HepG2 (cell line): ENCODE data around the gene COL9A1. TPM values are rescaled to one million over a fixed set of nuclear protein-coding genes. Genes with fewer than 3 reads are reported as not detected.
A peak's percentile ranks its signal among the peaks of the same experiment; 100 is the strongest.

Experiments used
- ATAC-seq: fragments of 200-7000 bp; cut with Tn5 transposase; 3 replicates; pipeline ENCODE4 v1.9.1; 2020; ENCODE audit warnings: mild to moderate bottlenecking, moderate library complexity
- BruUV-seq: library from RNA; stranded (reverse); fragments of 400-500 nt; replicated peaks from 2 replicates; lab custom pipeline; 2021; lab: Mats Ljungman, UMichigan
- CTCF ChIA-PET: fragments of 300-600 bp; formaldehyde crosslinking; extraction: SDS; loops from one replicate; lab custom pipeline; 2021; ENCODE audit warnings: low total read pairs, inconsistent platforms, low intra/inter-chr PET ratio; lab: Yijun Ruan, JAX
- POLR2A ChIA-PET: fragments of 350-600 bp; sonication (Branson Sonifier 250); formaldehyde crosslinking; loops from one replicate; lab custom pipeline; 2020; ENCODE audit warnings: antibody characterized with exemption, inconsistent platforms; lab: Yijun Ruan, JAX
- DNase-seq: peaks from one replicate; pipeline ENCODE4 v3.0.0-alpha.2; 2015; ENCODE audit warnings: low spot score
- FAIRE-seq: peaks from 3 replicates; lab custom pipeline; 2011; peaks lifted over from hg19 to GRCh38; lab: Jason Lieb, UNC
- H2AFZ ChIP-seq: one replicate; pipeline ENCODE4 v1.6.1; 2011; ENCODE audit warnings: low read length, inconsistent platforms
- H3K27ac ChIP-seq: fragments of 300-600 bp; 3 replicates; pipeline ENCODE4 v1.8.0; 2011; ENCODE audit warnings: mixed run types, mild to moderate bottlenecking, mixed read lengths, low read length, inconsistent platforms; ENCODE audit not compliant: insufficient read depth; ENCODE audit errors: extremely low read length
- H3K27me3 ChIP-seq, 2 experiments: fragments of 200-600 bp in 1 of 2; 2 replicates in 1 of 2; 3 replicates in 1 of 2; pipeline versions ENCODE4 v1.6.0 to v1.8.0; 2011; ENCODE audit warnings: low read length in 2 of 2, mild to moderate bottlenecking in 2 of 2, moderate library complexity in 2 of 2, inconsistent platforms in 1 of 2; ENCODE audit not compliant: insufficient read depth in 2 of 2, control insufficient read depth in 1 of 2
- H3K36me3 ChIP-seq, 2 experiments: fragments of 200-600 bp in 1 of 2; replicated peaks in 1 of 2; 2 replicates in 1 of 2; 3 replicates in 1 of 2; pipeline versions ENCODE4 v1.5.1 to v1.8.0; 2011; ENCODE audit warnings: low read length in 2 of 2, inconsistent platforms in 1 of 2; ENCODE audit not compliant: insufficient read depth in 2 of 2, control insufficient read depth in 1 of 2
- H3K4me1 ChIP-seq: 2 replicates; pipeline ENCODE4 v1.5.1; 2012; ENCODE audit warnings: low read length, inconsistent platforms; ENCODE audit not compliant: insufficient read depth
- H3K4me2 ChIP-seq: 2 replicates; pipeline ENCODE4 v1.6.0; 2011; ENCODE audit warnings: low read depth, low read length, inconsistent platforms
- H3K4me3 ChIP-seq, 3 experiments: fragments of 200-600 bp in 1 of 3; sonication (generic), shearing (Covaris generic) in 1 of 3; replicated peaks in 1 of 3; 2 replicates each; pipeline ENCODE4 v1.5.1; 2011 to 2016; ENCODE audit warnings: low read length in 3 of 3, inconsistent platforms in 2 of 3, low read depth in 2 of 3, mild to moderate bottlenecking in 2 of 3, control low read depth in 1 of 3, mixed read lengths in 1 of 3; ENCODE audit not compliant: insufficient read depth in 1 of 3
- H3K79me2 ChIP-seq: one replicate; pipeline ENCODE4 v1.6.1; 2011; ENCODE audit warnings: low read length, inconsistent platforms; ENCODE audit not compliant: insufficient read depth
- H3K9ac ChIP-seq: 2 replicates; pipeline ENCODE4 v1.6.0; 2011; ENCODE audit warnings: mild to moderate bottlenecking, low read depth, low read length, inconsistent platforms; ENCODE audit not compliant: insufficient read depth
- H3K9me3 ChIP-seq: 2 replicates; pipeline ENCODE4 v1.5.1; 2012; ENCODE audit warnings: mild to moderate bottlenecking, low read length
- H4K20me1 ChIP-seq: 2 replicates; pipeline ENCODE4 v1.6.0; 2011; ENCODE audit warnings: inconsistent platforms, mild to moderate bottlenecking, low read length, moderate library complexity; ENCODE audit not compliant: insufficient read depth
- CTCF ChIP-seq: sonication (generic); formaldehyde crosslinking; IDR thresholded peaks from 2 replicates; pipeline ENCODE4 v1.5.0; 2020; ENCODE audit warnings: mild to moderate bottlenecking, missing genetic modification reagents, moderate library complexity
- MAFK ChIP-seq, 2 experiments: IDR thresholded peaks in 1 of 2; conservative IDR thresholded peaks in 1 of 2; 2 replicates each; pipeline ENCODE4 v1.6.1; 2011; ENCODE audit warnings: improper control_type of control experiment in 2 of 2, low read length in 2 of 2
- PRMT3 ChIP-seq: sonication (generic); formaldehyde crosslinking; IDR thresholded peaks from 2 replicates; pipeline ENCODE4 v1.8.1; 2022; ENCODE audit warnings: low read depth, mild to moderate bottlenecking, moderate library complexity, missing genetic modification reagents, borderline replicate concordance
- WGBS: methylation state at CpG from one replicate; pipeline ENCODE4 v1.1.6; 2017; ENCODE audit warnings: low lambda C conversion rate; 5-methylcytosine and 5-hydroxymethylcytosine counted together
- in situ Hi-C: cut with HindIII; loops from 2 replicates; pipeline ENCODE4 v1.10.0; 2017; ENCODE audit warnings: low pct_unique_long_range_greater_than_20kb; ENCODE audit not compliant: extremely low pct_ligation_motif_present
- intact Hi-C: fragments of 100-400 bp; cut with micrococcal nuclease; formaldehyde crosslinking; loops from one replicate; pipeline ENCODE4 v1.10.0; 2022; ENCODE audit not compliant: unreplicated experiment
- polyA plus RNA-seq, 8 experiments: library from polyadenylated mRNA; depleted of rRNA in 3 of 8; stranded (reverse) in 7 of 8; unstranded in 1 of 8; fragments of >200 nt; fragmentation: Illumina TruSeq in 4 of 8; extraction: Trizol in 4 of 8; gene quantifications; 2 replicates each; pipeline versions ENCODE4 v1.2.1 to v1.2.3, GENCODE V29; 2011 to 2016; ENCODE audit warnings: low read depth in 4 of 8, missing spikeins in 1 of 8, mixed read lengths in 1 of 8; ENCODE audit not compliant: insufficient read depth in 1 of 8
- total RNA-seq, 5 experiments: library from RNA; depleted of rRNA; stranded (reverse); fragments of >200 nt; fragmentation: Illumina TruSeq; extraction: Trizol; gene quantifications; 2 replicates each; pipeline ENCODE4 v1.2.3, GENCODE V29; 2016; ENCODE audit warnings: low read depth in 1 of 5
- TF ChIP-seq, protein P1 (sequence below): sonication (generic); formaldehyde crosslinking; IDR thresholded peaks from 2 replicates; pipeline ENCODE4 v1.5.0; 2020; ENCODE audit warnings: mild to moderate bottlenecking, missing genetic modification reagents

The COL9A1 gene
- total and polyA plus RNA-seq, 2 of the 13 experiments (the other 11 are each of a cell fraction or from before 2014, with no cell fraction given) = 0.08 TPM; not detected in 1

DNA sequence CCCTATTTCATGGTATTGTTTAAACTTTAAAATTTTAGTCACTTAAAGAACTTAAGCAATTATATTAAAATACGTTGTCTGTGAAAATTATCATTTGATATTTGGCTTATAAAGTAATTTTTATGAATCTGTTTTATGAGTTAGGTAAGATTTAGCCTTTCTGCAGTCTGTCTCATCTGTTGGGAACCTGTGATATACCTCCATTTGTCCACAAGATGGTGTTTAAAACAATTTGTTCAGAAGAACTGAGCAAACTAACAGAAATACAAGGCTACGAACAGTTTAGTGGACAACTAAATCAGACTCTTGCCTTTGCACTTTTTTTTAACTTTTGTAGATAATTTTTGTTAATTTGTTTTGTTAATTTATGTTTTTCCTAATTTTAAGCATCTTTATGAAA lies 92.4 kb downstream of the COL9A1 start:
- BruUV-seq = no TSS peak
- no peak overlapping the region for H3K27ac ChIP-seq
- ATAC-seq = peak; percentile 72
- intact Hi-C loops (loop anchor here (1.0 kb wide), 1 partner anchor 803 kb away; no protein-coding TSS in a partner anchor), in situ Hi-C loops (loop anchor here (25.0 kb wide), 1 partner anchor 477 kb away; no protein-coding TSS in a partner anchor)
- no peak overlapping the region for H2AFZ ChIP-seq
- FAIRE-seq = peak; percentile 65
- ChIA-PET CTCF (no interaction called here), POLR2A (no interaction called here)
- no peak overlapping the region for H3K4me2 ChIP-seq
- WGBS = 2% methylated on average over 2 of the region's 2 CpGs
- TF ChIP-seq, protein P1, sequence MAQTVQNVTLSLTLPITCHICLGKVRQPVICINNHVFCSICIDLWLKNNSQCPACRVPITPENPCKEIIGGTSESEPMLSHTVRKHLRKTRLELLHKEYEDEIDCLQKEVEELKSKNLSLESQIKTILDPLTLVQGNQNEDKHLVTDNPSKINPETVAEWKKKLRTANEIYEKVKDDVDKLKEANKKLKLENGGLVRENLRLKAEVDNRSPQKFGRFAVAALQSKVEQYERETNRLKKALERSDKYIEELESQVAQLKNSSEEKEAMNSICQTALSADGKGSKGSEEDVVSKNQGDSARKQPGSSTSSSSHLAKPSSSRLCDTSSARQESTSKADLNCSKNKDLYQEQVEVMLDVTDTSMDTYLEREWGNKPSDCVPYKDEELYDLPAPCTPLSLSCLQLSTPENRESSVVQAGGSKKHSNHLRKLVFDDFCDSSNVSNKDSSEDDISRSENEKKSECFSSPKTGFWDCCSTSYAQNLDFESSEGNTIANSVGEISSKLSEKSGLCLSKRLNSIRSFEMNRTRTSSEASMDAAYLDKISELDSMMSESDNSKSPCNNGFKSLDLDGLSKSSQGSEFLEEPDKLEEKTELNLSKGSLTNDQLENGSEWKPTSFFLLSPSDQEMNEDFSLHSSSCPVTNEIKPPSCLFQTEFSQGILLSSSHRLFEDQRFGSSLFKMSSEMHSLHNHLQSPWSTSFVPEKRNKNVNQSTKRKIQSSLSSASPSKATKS = no peak
- peak; percentile 24 for TF ChIP-seq CTCF (CRISPR knock-in tag)
- peaks cover 0 to 1% of the 10 kb centered on the region in 2 experiments; a peak in 1 of 5 replicates for H3K27me3 ChIP-seq
- H3K9ac ChIP-seq = no peak overlapping the region
- no peak overlapping the region for H3K4me3 ChIP-seq
- H3K79me2 ChIP-seq = no peaks in the 10 kb centered on the region
- peak; percentile 14 for DNase-seq
- H3K36me3 ChIP-seq = no peaks in the 10 kb centered on the region
- no peaks in the 10 kb centered on the region for H4K20me1 ChIP-seq
- H3K4me1 ChIP-seq = no peaks in the 10 kb centered on the region
- H3K9me3 ChIP-seq = no peaks in the 10 kb centered on the region

GRCh38 chr6:70208235-70208790 lies 94.6 kb downstream of the COL9A1 start:
- Histone ChIP-seq H2AFZ (no peak overlapping the region), H3K27me3 (peaks cover 0 to 1% of the 10 kb centered on the region in 2 experiments; a peak in 1 of 5 replicates), H3K79me2 (no peaks in the 10 kb centered on the region), H3K9ac (no peak overlapping the region), H3K9me3 (no peaks in the 10 kb centered on the region), H3K4me3 (no peak overlapping the region), H3K27ac (no peak overlapping the region), H3K4me1 (no peaks in the 10 kb centered on the region), H3K36me3 (no peaks in the 10 kb centered on the region), H3K4me2 (no peak overlapping the region), H4K20me1 (no peaks in the 10 kb centered on the region)
- ATAC-seq (no peak), FAIRE-seq (no peak), DNase-seq (no peak)
- intact Hi-C loops = no loop called here
- WGBS = 9% methylated on average over 1 of the region's 1 CpG
- TF ChIP-seq MAFK (conservative IDR thresholded peaks at IDR 0.05 in 1 of 2, IDR thresholded peaks at IDR 0.05 in 1 of 2; ENCODE audit: low read length in 2 of 2) (0 out of 4 replicates have a peak, but pooled peaks of 1 of the 2 experiments have one; percentile 10), PRMT3 (CRISPR knock-in tag) (no peak)
- POLR2A ChIA-PET = no interaction called here
- BruUV-seq = no TSS peak
- in situ Hi-C loops = loop anchor here (25.0 kb wide), 1 partner anchor 479 kb away; no protein-coding TSS in a partner anchor
- CTCF ChIA-PET = no interaction called here
